ENCODE data around the gene ZNF277.

The ZNF277 gene

DNA sequence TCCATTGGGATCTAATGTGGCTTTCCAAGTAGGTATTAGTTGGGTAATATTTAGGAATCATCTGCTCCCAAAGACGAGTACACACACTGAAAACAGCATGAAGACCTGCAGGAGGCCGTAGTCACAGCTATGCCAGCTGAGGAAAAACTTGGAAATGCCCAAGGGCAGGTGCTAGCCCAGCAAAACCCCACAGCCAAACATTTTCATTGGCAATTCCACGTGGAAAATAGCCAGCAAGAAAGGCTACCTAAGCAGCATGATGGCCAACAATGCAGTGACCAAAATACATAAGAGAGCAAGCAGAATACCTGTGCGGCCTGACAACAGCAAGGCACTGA, 33.0 kb upstream of the ZNF277 start:
- POLR2A ChIA-PET, result no interaction called here
- DNase-seq (ENCODE audit: extremely low spot score), result no peak
- TF ChIP-seq, protein P1, sequence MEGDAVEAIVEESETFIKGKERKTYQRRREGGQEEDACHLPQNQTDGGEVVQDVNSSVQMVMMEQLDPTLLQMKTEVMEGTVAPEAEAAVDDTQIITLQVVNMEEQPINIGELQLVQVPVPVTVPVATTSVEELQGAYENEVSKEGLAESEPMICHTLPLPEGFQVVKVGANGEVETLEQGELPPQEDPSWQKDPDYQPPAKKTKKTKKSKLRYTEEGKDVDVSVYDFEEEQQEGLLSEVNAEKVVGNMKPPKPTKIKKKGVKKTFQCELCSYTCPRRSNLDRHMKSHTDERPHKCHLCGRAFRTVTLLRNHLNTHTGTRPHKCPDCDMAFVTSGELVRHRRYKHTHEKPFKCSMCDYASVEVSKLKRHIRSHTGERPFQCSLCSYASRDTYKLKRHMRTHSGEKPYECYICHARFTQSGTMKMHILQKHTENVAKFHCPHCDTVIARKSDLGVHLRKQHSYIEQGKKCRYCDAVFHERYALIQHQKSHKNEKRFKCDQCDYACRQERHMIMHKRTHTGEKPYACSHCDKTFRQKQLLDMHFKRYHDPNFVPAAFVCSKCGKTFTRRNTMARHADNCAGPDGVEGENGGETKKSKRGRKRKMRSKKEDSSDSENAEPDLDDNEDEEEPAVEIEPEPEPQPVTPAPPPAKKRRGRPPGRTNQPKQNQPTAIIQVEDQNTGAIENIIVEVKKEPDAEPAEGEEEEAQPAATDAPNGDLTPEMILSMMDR (IDR thresholded peaks at IDR 0.05; ENCODE audit: control extremely low read depth, extremely low read depth, low read depth, missing control alignments), result no peak
- CTCF ChIA-PET, result interaction anchor here (1.6 kb wide), 1 partner anchor 15 kb away, joined by 3 read pairs; no protein-coding TSS in a partner anchor

DNA sequence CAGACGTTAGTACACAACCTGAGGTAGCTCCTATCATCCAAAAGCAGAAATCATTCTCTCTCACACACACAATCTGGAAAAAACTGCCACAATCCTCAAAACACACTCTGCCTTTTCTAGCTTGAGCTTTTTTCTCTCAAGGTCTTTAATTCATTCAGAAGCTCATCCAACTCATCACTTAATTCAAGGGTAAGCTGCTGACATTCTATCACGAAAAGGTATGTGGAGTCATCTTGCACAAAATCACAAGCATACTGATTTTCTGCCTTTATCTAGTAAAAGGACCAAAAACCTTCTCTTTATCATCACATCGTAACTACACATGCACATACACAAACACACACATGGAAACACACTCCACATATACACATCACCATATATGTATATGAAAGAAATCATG, 32.3 kb upstream of the ZNF277 start:
- ChIA-PET CTCF (no interaction called here), POLR2A (no interaction called here)
- TF ChIP-seq, protein P1 (IDR thresholded peaks at IDR 0.05; ENCODE audit: control extremely low read depth, extremely low read depth, low read depth, missing control alignments), result no peak
- no peak for DNase-seq (ENCODE audit: extremely low spot score)

DNA sequence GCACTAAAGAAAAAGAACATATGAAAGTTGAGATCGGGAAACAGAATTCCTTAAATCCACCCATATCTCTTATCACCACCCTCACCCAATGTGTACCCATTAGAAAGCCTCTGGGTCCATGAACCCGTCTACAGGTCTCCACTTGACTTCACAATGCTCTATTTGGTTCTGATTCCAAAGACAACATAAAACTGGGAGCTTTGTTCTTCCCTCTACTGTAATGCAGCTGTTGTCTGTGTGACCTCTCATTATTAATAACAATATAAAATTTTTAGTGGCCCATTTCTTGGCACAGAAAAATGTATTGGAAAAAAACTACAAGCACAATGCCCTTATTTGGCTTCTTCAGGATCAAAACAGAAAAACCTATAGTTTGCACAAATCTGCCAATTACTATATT, 30.3 kb upstream of the ZNF277 start:
- ChIA-PET CTCF (interaction anchor here (1.6 kb wide), 1 partner anchor 12 kb away, joined by 3 read pairs; no protein-coding TSS in a partner anchor), POLR2A (no interaction called here)
- no peak for DNase-seq (ENCODE audit: extremely low spot score)
- TF ChIP-seq, protein P1 (IDR thresholded peaks at IDR 0.05; ENCODE audit: control extremely low read depth, extremely low read depth, low read depth, missing control alignments), result no peak

GRCh38 chr7:112176693-112177415, 29.6 kb upstream of the ZNF277 start:
- ChIA-PET POLR2A (no interaction called here), CTCF (interaction anchor here (1.6 to 2.9 kb wide), 3 partner anchors 10 to 29 kb away, joined by 3 to 7 read pairs (median 6); no protein-coding TSS in a partner anchor)
- no peak for DNase-seq (ENCODE audit: extremely low spot score)
- TF ChIP-seq, protein P1 (IDR thresholded peaks at IDR 0.05; ENCODE audit: control extremely low read depth, extremely low read depth, low read depth, missing control alignments), result no peak

GRCh38 chr7:112180223-112180622, 26.3 kb upstream of the ZNF277 start:
- DNase-seq (ENCODE audit: extremely low spot score), result no peak
- ChIA-PET POLR2A (no interaction called here), CTCF (no interaction called here)
- TF ChIP-seq, protein P1 (IDR thresholded peaks at IDR 0.05; ENCODE audit: control extremely low read depth, extremely low read depth, low read depth, missing control alignments), result no peak

DNA sequence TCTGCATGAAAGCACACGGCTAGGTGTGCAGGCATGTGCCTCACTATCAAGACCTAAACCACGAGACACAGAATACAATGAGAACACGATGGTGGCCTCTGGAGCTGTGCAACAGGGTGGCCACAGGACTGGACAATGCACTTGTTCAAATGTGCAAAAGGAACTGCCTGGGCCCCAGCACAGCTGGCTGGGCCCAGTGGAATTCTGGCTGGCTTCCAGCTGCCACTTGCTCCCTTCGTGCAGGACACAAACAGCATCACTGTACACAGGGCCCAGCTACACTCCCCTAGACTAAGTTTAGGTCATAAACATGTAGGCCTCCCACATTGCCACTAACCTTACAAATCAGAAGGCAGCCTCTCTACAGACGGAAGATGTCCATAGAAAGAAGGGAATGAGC, 23.7 kb upstream of the ZNF277 start:
- no peak for DNase-seq (ENCODE audit: extremely low spot score)
- ChIA-PET POLR2A (no interaction called here), CTCF (interaction anchor here (1.0 kb wide), 1 partner anchor 10 kb away, joined by 3 read pairs; no protein-coding TSS in a partner anchor)
- TF ChIP-seq, protein P1 (IDR thresholded peaks at IDR 0.05; ENCODE audit: control extremely low read depth, extremely low read depth, low read depth, missing control alignments), result no peak

Data from GM10248 (cell line).